ENCODE results near the gene MCF2L2.

- TF ChIP-seq PPARA (CRISPR knock-in tag; IDR thresholded peaks at IDR 0.05; ENCODE audit: borderline replicate concordance), result no peak
- TF ChIP-seq ZNF70 (CRISPR knock-in tag; IDR thresholded peaks at IDR 0.05), result no peak
- no peak for TF ChIP-seq ZFP3 (CRISPR knock-in tag; IDR thresholded peaks at IDR 0.05)
- no peak for TF ChIP-seq RARB (CRISPR knock-in tag; IDR thresholded peaks at IDR 0.05)
- no peak for TF ChIP-seq ZFP30 (CRISPR knock-in tag; IDR thresholded peaks at IDR 0.05)
Measured at GRCh38 chr3:183378008-183378407, 50.4 kb downstream of the MCF2L2 start.

All from SK-N-SH treated with all-trans-retinoic acid at 6 μM for 48 hours (cell line).